Measurements from ENCODE around the gene ST6GAL1. TPM values are rescaled to one million over a fixed set of nuclear protein-coding genes. Genes with fewer than 3 reads are reported as not detected.
"Not testable (repeated sequence)": the region's sequence is repeated elsewhere in the genome, so short reads cannot be mapped to it uniquely, and the experiment has no call there.

Gene ST6GAL1
- total RNA-seq, 1 experiment from 2014 or later, result 0.11 TPM

DNA sequence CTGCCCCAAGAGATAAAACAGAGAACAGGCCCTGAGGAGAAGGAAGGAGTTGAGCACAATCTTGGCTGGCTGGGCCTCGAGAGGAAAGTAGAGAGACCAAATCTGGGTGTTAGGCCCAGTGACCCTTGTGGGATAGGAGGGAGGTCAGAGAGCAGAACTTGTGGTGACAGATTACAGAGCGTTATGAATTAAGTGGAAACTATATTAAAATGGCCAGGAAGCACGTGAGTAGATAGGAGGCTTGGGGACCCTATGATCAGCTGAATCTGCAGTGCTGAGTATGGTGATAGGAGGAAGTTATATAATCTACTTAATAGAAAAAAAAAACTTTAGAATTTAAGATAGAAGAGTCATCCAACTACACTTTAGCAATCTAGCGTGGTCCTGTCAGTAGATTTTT is 30.0 kb downstream of the ST6GAL1 start:
- H3K27me3 ChIP-seq (replicated peaks), result no peaks in the 10 kb centered on the region
- no peaks in the 10 kb centered on the region for H3K4me1 ChIP-seq (replicated peaks)
- no peaks in the 10 kb centered on the region for H3K36me3 ChIP-seq
- DNase-seq (ENCODE audit: low read depth in 1 of 2, low spot score in 2 of 2), result no peak
- H3K4me3 ChIP-seq, result no peak overlapping the region
- no peaks in the 10 kb centered on the region for H3K9me3 ChIP-seq (replicated peaks)
- H3K27ac ChIP-seq, result no peak overlapping the region

DNA sequence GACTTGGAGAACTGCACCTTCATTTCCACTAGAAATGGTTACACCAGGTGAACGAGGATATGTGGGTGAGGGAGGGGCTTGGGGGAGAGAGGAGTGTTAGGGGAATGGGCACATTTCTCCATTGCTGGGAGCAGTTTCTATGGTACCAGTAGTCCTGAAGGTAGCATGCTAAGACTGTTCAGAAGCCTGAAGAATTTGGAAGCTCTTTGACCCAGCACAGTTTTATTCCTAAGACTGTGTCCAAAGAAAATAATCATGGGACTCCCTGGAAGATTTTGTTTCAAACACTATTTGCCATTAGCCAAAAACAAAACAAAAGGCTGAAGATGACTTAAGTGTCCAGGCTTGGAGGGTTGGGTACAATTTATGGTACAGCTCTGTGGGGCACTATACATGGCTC is 32.1 kb downstream of the ST6GAL1 start:
- Histone ChIP-seq H3K27me3 (replicated peaks) (no peaks in the 10 kb centered on the region), H3K27ac (no peak overlapping the region), H3K4me1 (replicated peaks) (no peaks in the 10 kb centered on the region), H3K9me3 (replicated peaks) (no peaks in the 10 kb centered on the region), H3K4me3 (no peak overlapping the region), H3K36me3 (no peaks in the 10 kb centered on the region)
- no peak for DNase-seq (ENCODE audit: low read depth in 1 of 2, low spot score in 2 of 2)

DNA sequence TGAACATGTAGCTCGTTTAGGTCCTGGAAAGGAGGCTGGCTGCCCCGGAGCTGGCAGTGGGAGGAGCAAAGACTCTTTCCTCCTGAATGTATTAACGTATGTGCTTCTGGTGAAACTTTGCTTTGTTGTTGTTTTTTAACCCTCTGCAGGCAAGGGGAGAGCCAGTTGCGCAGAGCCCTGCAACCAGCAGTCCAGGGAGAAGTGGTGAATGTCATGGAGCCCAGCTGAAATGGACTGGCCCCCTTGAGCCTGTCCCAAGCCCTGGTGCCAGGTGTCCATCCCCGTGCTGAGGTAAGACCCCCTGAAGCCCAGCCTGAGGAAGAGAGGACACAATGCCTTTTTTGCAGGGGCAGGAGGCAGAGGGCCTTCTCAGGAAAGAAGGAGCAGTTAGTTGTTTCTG is 33.3 kb downstream of the ST6GAL1 start:
- Histone ChIP-seq H3K27me3 (replicated peaks) (no peaks in the 10 kb centered on the region), H3K27ac (no peak overlapping the region), H3K4me1 (replicated peaks) (no peaks in the 10 kb centered on the region), H3K4me3 (no peak overlapping the region), H3K36me3 (no peaks in the 10 kb centered on the region), H3K9me3 (replicated peaks) (no peaks in the 10 kb centered on the region)
- no peak for DNase-seq (ENCODE audit: low read depth in 1 of 2, low spot score in 2 of 2)

- Histone ChIP-seq H3K27me3 (replicated peaks) (no peaks in the 10 kb centered on the region), H3K27ac (no peak overlapping the region), H3K4me1 (replicated peaks) (no peaks in the 10 kb centered on the region), H3K4me3 (no peak overlapping the region), H3K9me3 (replicated peaks) (no peaks in the 10 kb centered on the region), H3K36me3 (no peaks in the 10 kb centered on the region)
- DNase-seq (ENCODE audit: low read depth in 1 of 2, low spot score in 2 of 2), result no peak
Observed at GRCh38 chr3:186964071-186964470, 33.7 kb downstream of the ST6GAL1 start.

DNA sequence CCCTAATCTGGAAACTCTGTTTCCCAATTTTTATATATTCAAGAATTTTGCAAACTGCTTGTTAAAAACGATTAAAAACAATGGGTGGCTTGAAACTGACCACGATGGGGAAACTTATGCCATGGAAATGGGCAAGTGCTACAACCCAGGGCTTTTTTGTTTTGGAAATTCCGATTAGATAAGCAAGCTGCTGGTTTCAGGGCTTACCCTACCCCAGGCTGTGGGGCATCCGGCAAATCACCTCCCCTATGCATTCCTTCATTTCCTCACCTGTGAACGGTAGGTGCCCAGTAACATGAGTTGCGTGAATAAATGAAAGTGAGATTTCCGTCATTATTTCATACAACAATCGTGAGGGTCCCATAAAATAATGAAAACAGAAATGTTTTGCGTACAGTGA is 34.3 kb downstream of the ST6GAL1 start:
- H3K27me3 ChIP-seq (replicated peaks), result no peaks in the 10 kb centered on the region
- H3K4me1 ChIP-seq (replicated peaks), result no peaks in the 10 kb centered on the region
- no peaks in the 10 kb centered on the region for H3K9me3 ChIP-seq (replicated peaks)
- no peaks in the 10 kb centered on the region for H3K36me3 ChIP-seq
- DNase-seq (ENCODE audit: low read depth in 1 of 2, low spot score in 2 of 2), result no peak
- no peak overlapping the region for H3K27ac ChIP-seq
- H3K4me3 ChIP-seq, result no peak overlapping the region

GRCh38 chr3:186965141-186965879 is 35.0 kb downstream of the ST6GAL1 start:
- no peaks in the 10 kb centered on the region for H3K4me1 ChIP-seq (replicated peaks)
- DNase-seq (ENCODE audit: low read depth in 1 of 2, low spot score in 2 of 2), result no peak
- H3K27me3 ChIP-seq (replicated peaks), result no peaks in the 10 kb centered on the region
- H3K27ac ChIP-seq, result no peak overlapping the region
- no peak overlapping the region for H3K4me3 ChIP-seq
- no peaks in the 10 kb centered on the region for H3K36me3 ChIP-seq
- H3K9me3 ChIP-seq (replicated peaks), result no peaks in the 10 kb centered on the region

DNA sequence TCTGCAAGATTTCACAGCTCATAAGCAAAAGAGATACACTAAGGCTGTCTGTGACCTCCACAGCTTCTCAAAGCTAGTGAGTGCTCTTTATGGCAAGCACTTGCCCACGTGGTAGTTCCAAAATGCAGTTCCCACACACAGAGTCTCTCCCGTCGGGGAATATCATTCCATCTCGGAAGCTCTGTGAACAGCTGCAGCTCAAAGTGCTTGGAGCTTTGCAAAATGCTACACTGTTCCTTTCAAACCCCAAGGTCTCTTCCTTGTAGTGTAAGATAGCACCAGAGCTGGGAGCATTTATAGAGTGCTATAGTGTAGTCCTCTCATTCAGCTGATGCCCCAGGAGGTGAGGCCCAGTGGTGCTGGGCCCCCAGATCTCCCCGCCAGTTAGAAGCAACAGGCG is 36.1 kb downstream of the ST6GAL1 start:
- H3K36me3 ChIP-seq, result no peaks in the 10 kb centered on the region
- no peaks in the 10 kb centered on the region for H3K27me3 ChIP-seq (replicated peaks)
- H3K9me3 ChIP-seq (replicated peaks), result no peaks in the 10 kb centered on the region
- H3K4me1 ChIP-seq (replicated peaks), result no peaks in the 10 kb centered on the region
- H3K27ac ChIP-seq, result no peak overlapping the region
- no peak for DNase-seq (ENCODE audit: low read depth in 1 of 2, low spot score in 2 of 2)
- no peak overlapping the region for H3K4me3 ChIP-seq

DNA sequence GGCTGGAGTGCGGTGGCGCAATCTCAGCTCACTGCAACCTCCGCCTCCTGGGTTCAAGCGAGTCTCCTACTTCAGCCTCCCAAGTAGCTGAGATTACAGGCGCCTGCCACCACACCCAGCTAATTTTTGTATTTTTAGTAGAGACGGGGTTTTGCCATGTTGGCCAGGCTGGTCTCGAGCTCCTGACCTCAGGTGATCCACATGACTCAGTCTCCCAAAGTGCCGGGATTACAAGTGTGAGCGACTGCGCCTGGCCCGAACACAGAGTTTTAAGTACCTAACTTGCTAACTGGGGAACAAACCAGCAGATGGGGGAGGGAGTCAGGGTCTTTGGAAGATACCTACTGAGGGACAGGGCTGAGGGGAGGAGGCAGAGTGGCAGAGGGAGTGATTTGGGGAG is 36.9 kb downstream of the ST6GAL1 start:
- not testable (repeated sequence) for H3K9me3 ChIP-seq (replicated peaks); DNase-seq (ENCODE audit: low read depth in 1 of 2, low spot score in 2 of 2); H3K4me1 ChIP-seq (replicated peaks); H3K4me3 ChIP-seq; H3K27ac ChIP-seq; H3K27me3 ChIP-seq (replicated peaks); H3K36me3 ChIP-seq

- no peak for DNase-seq (ENCODE audit: low read depth in 1 of 2, low spot score in 2 of 2)
Observed at GRCh38 chr3:186967686-186968085, 37.4 kb downstream of the ST6GAL1 start.

DNA sequence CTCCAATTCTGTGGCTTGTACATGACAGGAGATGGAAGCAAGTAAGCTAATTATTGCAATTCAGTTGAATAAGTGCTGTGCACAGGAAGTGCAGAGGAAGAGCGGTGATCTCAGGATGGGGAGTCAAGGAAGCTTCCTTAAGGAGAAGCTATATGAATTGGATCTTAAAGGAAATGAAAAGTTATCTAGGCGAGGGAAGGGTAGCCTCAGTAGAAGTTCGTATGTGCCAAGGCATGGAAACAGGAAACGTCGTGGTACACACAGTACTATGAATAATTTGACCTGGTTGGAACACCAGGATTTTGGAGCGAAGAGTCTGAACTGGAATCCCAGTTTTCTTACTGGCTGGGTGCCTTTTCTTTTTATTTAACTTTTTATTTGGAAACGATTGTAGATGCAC is 39.3 kb downstream of the ST6GAL1 start:
- no peak overlapping the region for H3K4me3 ChIP-seq
- H3K27me3 ChIP-seq (replicated peaks), result no peaks in the 10 kb centered on the region
- H3K4me1 ChIP-seq (replicated peaks), result no peaks in the 10 kb centered on the region
- H3K36me3 ChIP-seq, result no peaks in the 10 kb centered on the region
- no peak for DNase-seq (ENCODE audit: low read depth in 1 of 2, low spot score in 2 of 2)
- H3K27ac ChIP-seq, result no peak overlapping the region
- no peaks in the 10 kb centered on the region for H3K9me3 ChIP-seq (replicated peaks)

More at GRCh38 chr3:186967686-186968085, 37.4 kb downstream of the ST6GAL1 start:
- Histone ChIP-seq H3K4me1 (replicated peaks) (no peaks in the 10 kb centered on the region), H3K27me3 (replicated peaks) (no peaks in the 10 kb centered on the region), H3K4me3 (no peak overlapping the region), H3K9me3 (replicated peaks) (no peaks in the 10 kb centered on the region), H3K27ac (no peak overlapping the region), H3K36me3 (no peaks in the 10 kb centered on the region)

- DNase-seq (ENCODE audit: low read depth in 1 of 2, low spot score in 2 of 2); H3K36me3 ChIP-seq; H3K27ac ChIP-seq; H3K27me3 ChIP-seq (replicated peaks); H3K4me3 ChIP-seq; H3K4me1 ChIP-seq (replicated peaks); H3K9me3 ChIP-seq (replicated peaks): not testable (repeated sequence)
Observed at GRCh38 chr3:186971106-186971505, 40.8 kb downstream of the ST6GAL1 start.

DNA sequence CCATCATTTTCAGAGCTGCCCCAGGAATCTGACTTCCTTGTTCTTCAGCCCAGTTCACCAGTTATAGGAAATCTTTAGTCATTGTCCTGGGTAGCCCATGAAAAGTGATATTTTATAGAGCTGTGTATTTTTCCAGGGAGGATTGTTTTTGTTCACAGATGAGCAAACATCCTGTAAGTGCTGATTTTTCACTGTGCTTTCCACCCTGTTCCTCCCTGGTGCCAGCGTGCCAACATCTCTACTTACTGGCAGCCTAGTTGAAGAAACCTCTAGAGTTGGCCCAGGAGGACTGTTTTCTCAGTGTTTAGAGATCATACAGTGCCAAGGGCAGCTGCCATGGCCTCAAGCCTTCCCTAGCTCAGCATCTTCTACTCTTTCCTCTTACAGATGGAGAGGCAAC is 41.3 kb downstream of the ST6GAL1 start:
- Histone ChIP-seq H3K36me3 (no peaks in the 10 kb centered on the region), H3K27me3 (replicated peaks) (no peaks in the 10 kb centered on the region), H3K27ac (no peak overlapping the region), H3K4me3 (no peak overlapping the region), H3K9me3 (replicated peaks) (no peaks in the 10 kb centered on the region), H3K4me1 (replicated peaks) (no peaks in the 10 kb centered on the region)
- DNase-seq (ENCODE audit: low read depth in 1 of 2, low spot score in 2 of 2), result no peak

DNA sequence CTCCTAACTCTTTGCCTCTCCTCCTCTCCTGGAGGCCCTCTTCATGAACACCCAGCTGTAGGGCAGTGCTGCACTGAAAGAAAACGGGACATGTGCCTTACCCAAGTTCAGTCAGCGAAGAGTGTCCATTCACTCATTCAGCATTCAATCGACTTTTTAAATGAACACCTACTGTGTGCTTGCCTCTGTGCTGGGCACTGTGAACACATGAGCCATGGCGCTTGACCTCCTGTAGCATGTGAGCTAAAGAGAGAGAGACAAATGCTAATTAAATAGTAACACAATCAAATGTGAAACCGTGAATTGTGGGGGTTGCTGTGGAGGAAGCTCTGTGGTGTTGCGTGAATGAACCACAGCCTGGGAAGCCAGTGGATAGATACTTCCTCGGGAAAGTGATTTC is 43.4 kb downstream of the ST6GAL1 start:
- Histone ChIP-seq H3K27ac (no peak overlapping the region), H3K4me1 (replicated peaks) (no peaks in the 10 kb centered on the region), H3K9me3 (replicated peaks) (no peaks in the 10 kb centered on the region), H3K36me3 (no peaks in the 10 kb centered on the region), H3K4me3 (no peak overlapping the region), H3K27me3 (replicated peaks) (no peaks in the 10 kb centered on the region)
- no peak for DNase-seq (ENCODE audit: low read depth in 1 of 2, low spot score in 2 of 2)

- Histone ChIP-seq H3K27ac (no peak overlapping the region), H3K4me3 (no peak overlapping the region), H3K36me3 (no peaks in the 10 kb centered on the region), H3K9me3 (replicated peaks) (no peaks in the 10 kb centered on the region), H3K27me3 (replicated peaks) (no peaks in the 10 kb centered on the region), H3K4me1 (replicated peaks) (no peaks in the 10 kb centered on the region)
- no peak for DNase-seq (ENCODE audit: low read depth in 1 of 2, low spot score in 2 of 2)
Observed at GRCh38 chr3:186974824-186975313, 44.5 kb downstream of the ST6GAL1 start.

GRCh38 chr3:186975726-186976125 is 45.4 kb downstream of the ST6GAL1 start:
- no peaks in the 10 kb centered on the region for H3K9me3 ChIP-seq (replicated peaks)
- no peaks in the 10 kb centered on the region for H3K36me3 ChIP-seq
- no peaks in the 10 kb centered on the region for H3K4me1 ChIP-seq (replicated peaks)
- no peak overlapping the region for H3K27ac ChIP-seq
- H3K27me3 ChIP-seq (replicated peaks), result no peaks in the 10 kb centered on the region
- H3K4me3 ChIP-seq, result no peak overlapping the region
- DNase-seq (ENCODE audit: low read depth in 1 of 2, low spot score in 2 of 2), result no peak
